Activated gamma-delta T cell treated with Interleukin-2 at 50 U/mL for 16 hours (primary cell): ENCODE results near the gene CES3.
"Not testable (repeated sequence)": the region's sequence is repeated elsewhere in the genome, so short reads cannot be mapped to it uniquely, and the experiment has no call there.

Experiments used
- DNase-seq: peaks from one replicate; pipeline ENCODE4 v3.0.0-alpha.2; 2020

CES3 gene

GRCh38 chr16:66927918-66928649 lies 33.0 kb upstream of the CES3 start:
- DNase-seq = no peak

DNA sequence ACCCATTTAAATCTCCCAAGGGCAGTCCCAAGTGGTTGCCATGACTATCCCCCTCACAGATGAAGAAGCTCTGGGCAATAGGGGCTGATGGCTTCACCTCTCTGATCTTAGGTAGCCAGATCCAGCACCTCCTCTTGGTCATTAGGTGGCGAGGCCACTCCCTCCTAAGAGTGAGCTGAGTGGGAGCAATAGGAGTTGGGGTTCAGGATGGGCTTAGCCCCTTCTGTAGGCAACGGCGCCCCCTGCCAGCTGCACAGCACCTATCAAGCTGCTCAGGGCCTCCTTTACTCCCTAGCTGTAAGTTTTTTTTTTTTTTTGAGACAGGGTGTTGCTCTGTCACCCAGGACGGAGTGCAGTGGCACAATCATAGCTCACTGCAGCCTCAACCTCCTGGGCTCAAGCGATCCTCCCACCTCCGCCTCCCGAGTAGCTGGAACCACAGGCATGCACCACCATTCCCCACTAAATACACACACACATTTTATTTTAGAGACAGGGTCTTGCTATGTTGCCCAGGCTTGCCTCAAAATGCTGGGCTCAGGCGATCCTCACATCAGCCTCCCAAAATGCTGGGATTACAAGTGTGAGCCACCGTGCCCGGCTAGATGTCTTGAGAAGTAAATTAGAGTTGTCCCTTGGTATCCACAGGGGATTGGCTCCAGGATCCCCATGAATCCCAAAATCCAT lies 32.2 kb upstream of the CES3 start:
- no peak for DNase-seq

DNA sequence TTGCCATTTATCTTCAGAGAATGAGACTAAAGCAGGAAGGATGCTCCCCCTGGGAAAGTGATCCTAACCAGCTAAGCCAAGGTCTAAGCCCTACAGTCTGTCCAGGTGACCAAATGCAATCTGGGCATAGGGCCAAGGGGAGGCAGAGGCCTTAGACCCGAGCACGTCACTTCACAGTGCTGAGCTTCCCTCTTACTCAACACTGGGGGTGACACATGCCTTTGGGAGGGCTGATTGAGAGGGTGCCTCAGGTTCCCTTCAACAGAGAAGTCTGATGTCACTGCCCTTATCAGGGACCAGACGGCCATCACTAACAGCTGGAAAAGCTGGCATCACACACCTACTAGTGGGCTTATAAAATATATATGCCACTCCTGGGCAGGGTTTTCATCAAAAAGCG lies 30.9 kb upstream of the CES3 start:
- no peak for DNase-seq

- DNase-seq = no peak
Measured at GRCh38 chr16:66931665-66932064, 29.4 kb upstream of the CES3 start.

DNA sequence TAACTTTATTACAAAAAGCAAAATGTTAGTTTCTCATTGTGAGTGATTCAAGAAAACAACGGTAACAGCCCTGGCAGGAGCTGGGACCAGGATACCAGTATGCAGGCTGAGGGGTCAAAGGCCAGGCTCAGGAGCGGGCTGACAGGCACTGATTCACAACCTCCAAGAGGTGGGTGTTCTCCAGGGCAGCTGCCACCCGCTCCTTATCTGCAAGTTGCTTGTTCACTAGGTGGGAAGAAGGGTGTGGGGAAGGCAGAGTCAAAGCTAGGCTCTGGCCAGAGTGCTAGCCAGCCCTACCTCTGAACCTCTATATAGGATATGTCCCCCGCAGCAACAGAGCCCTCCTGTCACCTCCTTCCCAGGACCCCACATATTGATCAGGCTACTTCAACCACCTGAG lies 29.0 kb upstream of the CES3 start:
- DNase-seq = no peak

DNA sequence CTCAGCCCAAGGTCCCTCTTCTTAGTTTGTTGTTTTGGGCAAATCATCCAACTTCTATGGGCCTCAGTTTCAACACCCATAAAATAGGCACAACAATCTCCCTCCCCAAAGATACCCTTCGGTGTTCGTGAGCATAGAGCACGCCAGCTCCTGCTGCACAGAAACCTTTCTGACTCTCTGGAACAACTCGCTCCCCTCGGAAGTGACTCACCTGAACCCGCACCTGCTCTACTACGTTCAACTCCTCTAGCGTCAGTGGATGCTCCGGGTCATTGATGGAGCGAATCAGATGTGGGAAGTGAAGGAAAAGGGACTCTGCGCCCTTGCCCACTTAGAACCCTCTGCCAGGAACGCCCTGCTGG lies 27.3 kb upstream of the CES3 start:
- no peak for DNase-seq

- peak; percentile 84 for DNase-seq
Measured at GRCh38 chr16:66934138-66934838, 26.8 kb upstream of the CES3 start, which contains the start of gene CIAO2B. Gene CIAO2B (minus strand): TSS chr16:66934402. CDS start chr16:66934364, 38 bp downstream.

- DNase-seq = not testable (repeated sequence)
Measured at GRCh38 chr16:66934839-66935313, 26.2 kb upstream of the CES3 start.

DNA sequence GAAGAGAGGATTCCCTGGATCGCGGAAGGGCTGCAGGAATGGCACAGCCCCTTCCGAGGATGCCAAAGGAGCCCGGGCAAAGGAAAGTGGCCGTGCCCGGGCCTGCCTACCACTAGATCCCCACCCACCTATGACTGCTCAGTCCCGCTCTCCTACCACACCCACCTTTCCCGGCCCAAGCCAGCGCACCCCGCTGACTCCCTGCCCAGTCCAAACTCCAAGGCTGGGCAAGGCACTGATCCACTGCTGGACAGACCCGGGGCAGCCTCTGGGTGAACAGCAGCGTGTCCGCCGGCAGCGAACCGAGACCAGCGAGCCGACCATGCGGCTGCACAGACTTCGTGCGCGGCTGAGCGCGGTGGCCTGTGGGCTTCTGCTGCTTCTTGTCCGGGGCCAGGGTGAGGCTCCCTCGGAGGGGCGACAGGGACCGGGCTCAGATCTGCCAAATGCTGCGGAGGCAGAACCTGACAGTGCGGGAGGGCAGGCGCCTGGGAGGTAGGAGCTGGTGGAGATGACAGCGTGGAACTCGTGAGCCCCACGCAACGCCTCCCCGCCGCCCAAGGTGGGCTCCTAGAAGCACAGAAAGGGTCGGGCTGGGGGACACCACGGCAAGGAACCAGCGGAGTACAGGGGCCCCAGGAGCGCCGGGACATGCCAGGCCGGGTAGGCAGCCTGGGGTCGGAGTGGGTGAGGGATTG lies 25.6 kb upstream of the CES3 start, which contains the start of gene CES2:
Gene CES2 (plus strand): TSS at position 203 of the 698 bp plus-strand sequence. CDS start 120 bp downstream, at position 323.
- no peak for DNase-seq

GRCh38 chr16:66936462-66936861 lies 24.6 kb upstream of the CES3 start:
- no peak for DNase-seq

DNA sequence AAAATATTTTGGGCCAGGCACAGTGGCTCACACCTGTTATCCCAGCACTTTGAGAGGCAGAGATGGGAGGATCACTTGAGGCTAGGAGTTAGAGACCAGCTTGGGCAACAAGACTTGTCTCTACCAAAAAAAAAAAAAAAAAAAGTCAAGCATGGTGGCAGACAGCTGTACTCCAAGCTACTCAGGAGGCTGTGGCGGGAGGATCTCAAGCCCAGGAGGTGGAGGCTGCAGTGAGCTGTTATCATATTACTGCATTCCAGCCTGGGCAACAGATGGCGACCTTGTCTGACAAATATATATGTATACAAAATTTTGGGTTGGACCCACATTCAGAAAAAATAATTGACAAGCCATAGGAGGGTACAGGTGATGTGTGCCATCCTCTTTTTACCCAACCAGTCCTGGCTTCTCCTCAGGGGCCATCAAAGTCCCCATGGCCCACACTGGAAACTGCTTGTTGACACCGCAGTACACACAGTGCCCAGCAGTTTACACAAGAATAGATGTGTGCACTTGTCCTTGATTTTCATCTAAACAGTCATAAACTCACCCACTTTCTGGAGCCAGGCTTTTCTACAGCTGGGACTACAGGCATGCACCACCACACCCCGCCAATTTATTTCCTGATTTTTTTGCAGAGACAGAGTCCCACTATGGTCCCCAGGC lies 24.0 kb upstream of the CES3 start:
- DNase-seq = no peak

- DNase-seq = no peak
Measured at GRCh38 chr16:66937725-66938337, 23.2 kb upstream of the CES3 start.

GRCh38 chr16:66939366-66939765 lies 21.7 kb upstream of the CES3 start:
- DNase-seq = no peak

DNA sequence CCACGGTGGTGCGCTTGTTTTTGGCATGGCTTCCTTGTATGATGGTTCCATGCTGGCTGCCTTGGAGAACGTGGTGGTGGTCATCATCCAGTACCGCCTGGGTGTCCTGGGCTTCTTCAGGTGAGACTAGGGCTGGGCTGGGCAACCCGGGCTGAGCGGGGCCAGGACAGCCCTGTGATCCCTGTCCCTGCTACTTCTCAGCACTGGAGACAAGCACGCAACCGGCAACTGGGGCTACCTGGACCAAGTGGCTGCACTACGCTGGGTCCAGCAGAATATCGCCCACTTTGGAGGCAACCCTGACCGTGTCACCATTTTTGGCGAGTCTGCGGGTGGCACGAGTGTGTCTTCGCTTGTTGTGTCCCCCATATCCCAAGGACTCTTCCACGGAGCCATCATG lies 20.8 kb upstream of the CES3 start:
- DNase-seq = no peak

DNA sequence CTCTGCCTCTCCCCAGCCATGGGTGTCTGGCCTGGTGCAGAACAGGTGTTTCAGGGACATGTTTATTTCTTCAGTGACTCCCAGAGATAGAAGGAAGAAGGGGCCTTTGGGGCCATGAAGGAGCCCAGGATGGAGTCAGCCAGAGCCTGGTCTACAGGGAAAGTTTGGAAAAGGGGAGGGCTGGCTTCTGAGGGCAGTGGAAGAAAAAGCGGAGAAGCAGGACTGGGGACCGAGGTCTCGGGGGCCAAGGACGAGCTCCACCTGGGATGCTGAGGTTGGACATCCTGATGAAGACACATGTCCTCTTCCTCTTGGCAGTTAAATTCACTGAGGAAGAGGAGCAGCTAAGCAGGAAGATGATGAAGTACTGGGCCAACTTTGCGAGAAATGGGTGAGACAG lies 18.1 kb upstream of the CES3 start:
- DNase-seq = no peak

GRCh38 chr16:66943426-66944053 lies 17.5 kb upstream of the CES3 start:
- no peak for DNase-seq

DNA sequence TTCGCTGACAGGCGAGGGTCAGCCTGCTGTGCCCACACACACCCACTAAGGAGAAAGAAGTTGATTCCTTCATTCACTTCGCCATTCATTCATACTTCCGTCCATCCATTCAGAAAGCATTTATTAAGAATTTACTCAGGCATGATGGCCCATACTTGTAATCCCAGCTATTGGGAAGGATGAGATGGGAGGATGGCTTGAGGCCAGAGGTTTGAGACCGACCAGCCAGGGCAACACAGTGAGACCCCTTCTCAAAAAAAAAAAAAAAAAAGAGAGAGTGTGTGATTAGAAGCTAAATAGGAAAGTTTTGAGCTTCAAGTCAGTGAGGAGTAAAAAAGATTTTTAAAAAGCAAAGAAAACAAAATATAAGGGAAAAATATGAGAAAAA lies 17.0 kb upstream of the CES3 start:
- no peak for DNase-seq

- not testable (repeated sequence) for DNase-seq
Measured at GRCh38 chr16:66944971-66945370, 16.1 kb upstream of the CES3 start.

DNA sequence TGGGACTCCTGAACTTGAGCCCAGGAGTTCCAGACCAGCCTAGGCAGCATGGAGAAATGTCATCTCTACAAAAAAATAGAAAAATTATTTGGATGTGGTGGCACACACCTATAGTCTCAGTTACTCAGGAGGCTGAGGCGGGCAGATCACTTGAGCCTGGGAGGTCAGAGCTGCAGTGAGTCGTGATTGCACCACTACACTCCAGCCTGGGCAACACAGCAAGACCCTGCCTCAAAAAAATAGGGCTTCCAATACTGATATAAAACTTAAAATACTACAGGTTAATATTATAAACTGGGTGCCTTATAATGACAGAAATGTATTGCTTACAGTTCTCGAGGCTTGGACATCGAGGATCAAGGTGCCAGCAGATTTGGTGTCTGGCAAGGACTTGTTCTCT lies 15.1 kb upstream of the CES3 start:
- DNase-seq = no peak

- no peak for DNase-seq
Measured at GRCh38 chr16:66946541-66946940, 14.5 kb upstream of the CES3 start.

- no peak for DNase-seq
Measured at GRCh38 chr16:66946974-66947301, 14.1 kb upstream of the CES3 start.
